ENCODE measurements around the gene ABHD18. TPM values are rescaled to one million over a fixed set of nuclear protein-coding genes. Genes with fewer than 3 reads are reported as not detected.

ABHD18 gene
- polyA plus RNA-seq, 2 of the 4 experiments (the other 2 are of a cell fraction), result 4.5 to 5.1 TPM

- TF ChIP-seq NPAS2 (CRISPR knock-in tag; IDR thresholded peaks at IDR 0.05; ENCODE audit: borderline replicate concordance) (no peak), HOXA7 (CRISPR knock-in tag; IDR thresholded peaks at IDR 0.05) (no peak), CHD4 (IDR thresholded peaks at IDR 0.05; ENCODE audit: borderline replicate concordance) (no peak), ZNF302 (CRISPR knock-in tag; IDR thresholded peaks at IDR 0.05) (no peak), ZC3H11A (IDR thresholded peaks at IDR 0.05) (no peak), CHD2 (IDR thresholded peaks at IDR 0.05; ENCODE audit: low read length, partially characterized antibody) (no peak), HDAC2 (IDR thresholded peaks at IDR 0.05) (no peak), EHF (CRISPR knock-in tag; IDR thresholded peaks at IDR 0.05) (no peak), KDM1A (IDR thresholded peaks at IDR 0.05; ENCODE audit: low read depth) (no peak), KDM5A (IDR thresholded peaks at IDR 0.05) (no peak), SREBF2 (IDR thresholded peaks at IDR 0.05) (no peak), RARB (CRISPR knock-in tag; IDR thresholded peaks at IDR 0.05) (no peak)
- TF ChIP-seq, protein P1, sequence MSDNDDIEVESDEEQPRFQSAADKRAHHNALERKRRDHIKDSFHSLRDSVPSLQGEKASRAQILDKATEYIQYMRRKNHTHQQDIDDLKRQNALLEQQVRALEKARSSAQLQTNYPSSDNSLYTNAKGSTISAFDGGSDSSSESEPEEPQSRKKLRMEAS (IDR thresholded peaks at IDR 0.05), result no peak
- TF ChIP-seq, protein P2, sequence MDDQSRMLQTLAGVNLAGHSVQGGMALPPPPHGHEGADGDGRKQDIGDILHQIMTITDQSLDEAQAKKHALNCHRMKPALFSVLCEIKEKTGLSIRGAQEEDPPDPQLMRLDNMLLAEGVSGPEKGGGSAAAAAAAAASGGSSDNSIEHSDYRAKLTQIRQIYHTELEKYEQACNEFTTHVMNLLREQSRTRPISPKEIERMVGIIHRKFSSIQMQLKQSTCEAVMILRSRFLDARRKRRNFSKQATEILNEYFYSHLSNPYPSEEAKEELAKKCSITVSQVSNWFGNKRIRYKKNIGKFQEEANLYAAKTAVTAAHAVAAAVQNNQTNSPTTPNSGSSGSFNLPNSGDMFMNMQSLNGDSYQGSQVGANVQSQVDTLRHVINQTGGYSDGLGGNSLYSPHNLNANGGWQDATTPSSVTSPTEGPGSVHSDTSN (IDR thresholded peaks at IDR 0.05), result no peak
- TF ChIP-seq, protein P3, sequence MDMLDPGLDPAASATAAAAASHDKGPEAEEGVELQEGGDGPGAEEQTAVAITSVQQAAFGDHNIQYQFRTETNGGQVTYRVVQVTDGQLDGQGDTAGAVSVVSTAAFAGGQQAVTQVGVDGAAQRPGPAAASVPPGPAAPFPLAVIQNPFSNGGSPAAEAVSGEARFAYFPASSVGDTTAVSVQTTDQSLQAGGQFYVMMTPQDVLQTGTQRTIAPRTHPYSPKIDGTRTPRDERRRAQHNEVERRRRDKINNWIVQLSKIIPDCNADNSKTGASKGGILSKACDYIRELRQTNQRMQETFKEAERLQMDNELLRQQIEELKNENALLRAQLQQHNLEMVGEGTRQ (IDR thresholded peaks at IDR 0.05), result no peak
- TF ChIP-seq, protein P4, sequence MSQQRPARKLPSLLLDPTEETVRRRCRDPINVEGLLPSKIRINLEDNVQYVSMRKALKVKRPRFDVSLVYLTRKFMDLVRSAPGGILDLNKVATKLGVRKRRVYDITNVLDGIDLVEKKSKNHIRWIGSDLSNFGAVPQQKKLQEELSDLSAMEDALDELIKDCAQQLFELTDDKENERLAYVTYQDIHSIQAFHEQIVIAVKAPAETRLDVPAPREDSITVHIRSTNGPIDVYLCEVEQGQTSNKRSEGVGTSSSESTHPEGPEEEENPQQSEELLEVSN (IDR thresholded peaks at IDR 0.05; ENCODE audit: borderline replicate concordance, low read depth), result no peak
- H3K9me3 ChIP-seq, result no peaks in the 10 kb centered on the region
- no peak overlapping the region for H3K4me3 ChIP-seq
- H3K27ac ChIP-seq, result no peak overlapping the region
- 63% methylated on average over 3 of the region's 3 CpGs for WGBS (ENCODE audit: missing lambda C conversion rate)
- no peak overlapping the region for H3K4me2 ChIP-seq
- ATAC-seq, result no peak
- H3K4me1 ChIP-seq, result peaks cover 8% of the 10 kb centered on the region; the same call in 2 of the 3 replicates
- POLR2A ChIA-PET, result no interaction called here
- FAIRE-seq, result no peak
- CTCF ChIA-PET, result no interaction called here
- no peak for DNase-seq (ENCODE audit: low read depth in 1 of 2, low spot score in 1 of 2)
These were observed 44.2 kb downstream of the ABHD18 start for GRCh38 chr4:128009428-128009827.

- no peak for TF ChIP-seq RFX5 (IDR thresholded peaks at IDR 0.05)
- TF ChIP-seq CBX2 (IDR thresholded peaks at IDR 0.05; ENCODE audit: borderline replicate concordance, low read depth), result no peak
- no peak for TF ChIP-seq CHD2 (IDR thresholded peaks at IDR 0.05; ENCODE audit: low read length, partially characterized antibody)
- no peak for TF ChIP-seq MYC (IDR thresholded peaks at IDR 0.05; ENCODE audit: borderline replicate concordance, low read length)
- no peaks in the 10 kb centered on the region for H3K9me3 ChIP-seq
- no peak overlapping the region for H3K27ac ChIP-seq
- FAIRE-seq, result no peak
- ChIA-PET POLR2A (no interaction called here), CTCF (no interaction called here)
- no peak for DNase-seq (ENCODE audit: low read depth in 1 of 2, low spot score in 1 of 2)
- ATAC-seq, result no peak
- H3K4me1 ChIP-seq, result no peaks in the 10 kb centered on the region
- H3K4me2 ChIP-seq, result no peak overlapping the region
- H3K4me3 ChIP-seq, result no peak overlapping the region
These were observed 60.1 kb downstream of the ABHD18 start for GRCh38 chr4:128025319-128025718.

DNA sequence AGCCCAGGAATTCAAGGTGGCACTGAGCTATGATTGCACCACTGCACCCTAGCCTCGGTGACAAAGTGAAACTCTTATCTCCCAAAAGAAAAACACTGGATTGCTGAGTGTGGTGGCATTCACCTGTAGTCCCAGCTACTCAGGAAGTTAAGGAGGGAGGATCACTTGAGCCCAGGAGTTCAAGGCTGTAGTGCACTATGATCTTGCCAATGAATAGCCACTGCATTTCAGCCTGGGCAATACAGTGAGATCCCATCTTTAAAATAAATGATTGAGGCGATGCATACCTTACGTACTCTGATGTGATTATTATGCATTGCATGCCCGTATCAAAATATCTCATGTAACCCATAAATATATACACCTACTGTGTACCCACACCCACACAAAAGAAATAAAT is 64.7 kb downstream of the ABHD18 start:
- Histone ChIP-seq H3K4me1 (no peaks in the 10 kb centered on the region), H3K4me3 (no peak overlapping the region), H3K27ac (no peak overlapping the region), H3K9me3 (no peaks in the 10 kb centered on the region), H3K4me2 (no peak overlapping the region)
- 94% methylated on average over 4 of the region's 4 CpGs for WGBS (ENCODE audit: missing lambda C conversion rate)
- DNase-seq (ENCODE audit: low read depth in 1 of 2, low spot score in 1 of 2) (no peak), FAIRE-seq (no peak), ATAC-seq (no peak)
- CTCF ChIA-PET, result no interaction called here
- POLR2A ChIA-PET, result no interaction called here
- TF ChIP-seq ZNF302 (CRISPR knock-in tag; IDR thresholded peaks at IDR 0.05) (no peak), ATOH8 (CRISPR knock-in tag; IDR thresholded peaks at IDR 0.05; ENCODE audit: low read depth) (no peak), ZFP36 (IDR thresholded peaks at IDR 0.05; ENCODE audit: borderline replicate concordance, partially characterized antibody) (no peak), EP300 (IDR thresholded peaks at IDR 0.05) (no peak), ZC3H11A (IDR thresholded peaks at IDR 0.05) (no peak), POLR2AphosphoS2 (conservative IDR thresholded peaks at IDR 0.05; ENCODE audit: low read length) (no peak), FOXS1 (CRISPR knock-in tag; IDR thresholded peaks at IDR 0.05) (no peak), HMGXB4 (CRISPR knock-in tag; IDR thresholded peaks at IDR 0.05; ENCODE audit: borderline replicate concordance) (no peak), TFCP2L1 (CRISPR knock-in tag; IDR thresholded peaks at IDR 0.05) (no peak), TP53 (CRISPR knock-in tag; IDR thresholded peaks at IDR 0.05) (no peak), RFX5 (IDR thresholded peaks at IDR 0.05) (no peak), RCOR1 (IDR thresholded peaks at IDR 0.05; ENCODE audit: low read depth, low read length) (no peak)
- TF ChIP-seq, protein P1 (IDR thresholded peaks at IDR 0.05), result no peak
- TF ChIP-seq, protein P5, sequence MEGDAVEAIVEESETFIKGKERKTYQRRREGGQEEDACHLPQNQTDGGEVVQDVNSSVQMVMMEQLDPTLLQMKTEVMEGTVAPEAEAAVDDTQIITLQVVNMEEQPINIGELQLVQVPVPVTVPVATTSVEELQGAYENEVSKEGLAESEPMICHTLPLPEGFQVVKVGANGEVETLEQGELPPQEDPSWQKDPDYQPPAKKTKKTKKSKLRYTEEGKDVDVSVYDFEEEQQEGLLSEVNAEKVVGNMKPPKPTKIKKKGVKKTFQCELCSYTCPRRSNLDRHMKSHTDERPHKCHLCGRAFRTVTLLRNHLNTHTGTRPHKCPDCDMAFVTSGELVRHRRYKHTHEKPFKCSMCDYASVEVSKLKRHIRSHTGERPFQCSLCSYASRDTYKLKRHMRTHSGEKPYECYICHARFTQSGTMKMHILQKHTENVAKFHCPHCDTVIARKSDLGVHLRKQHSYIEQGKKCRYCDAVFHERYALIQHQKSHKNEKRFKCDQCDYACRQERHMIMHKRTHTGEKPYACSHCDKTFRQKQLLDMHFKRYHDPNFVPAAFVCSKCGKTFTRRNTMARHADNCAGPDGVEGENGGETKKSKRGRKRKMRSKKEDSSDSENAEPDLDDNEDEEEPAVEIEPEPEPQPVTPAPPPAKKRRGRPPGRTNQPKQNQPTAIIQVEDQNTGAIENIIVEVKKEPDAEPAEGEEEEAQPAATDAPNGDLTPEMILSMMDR (IDR thresholded peaks at IDR 0.05), result no peak
